Endothelial cell of umbilical vein (primary cell): Measurements from ENCODE around the gene ENPP3. TPM values are rescaled to one million over a fixed set of nuclear protein-coding genes. Genes with fewer than 3 reads are reported as not detected.

Experiments used
- BruUV-seq: library from RNA; stranded (reverse); fragments of 400-500 nt; replicated peaks from 2 replicates; lab custom pipeline; 2021; lab: Mats Ljungman, UMichigan
- CTCF ChIA-PET: fragments of 300-600, 350-600 bp; sonication (Branson Sonifier 250); formaldehyde crosslinking; loops from one replicate; lab custom pipeline; 2021; ENCODE audit warnings: antibody characterized with exemption, inconsistent platforms; lab: Charles Lee
- POLR2A ChIA-PET: fragments of 300-600, 350-600 bp; sonication (Branson Sonifier 250); formaldehyde crosslinking; loops from one replicate; lab custom pipeline; 2021; ENCODE audit warnings: antibody characterized with exemption, inconsistent platforms; lab: Charles Lee
- DNase-seq: peaks from one replicate; pipeline ENCODE4 v3.0.0-alpha.2; 2011; ENCODE audit warnings: low read depth, low spot score
- FAIRE-seq: peaks from 2 replicates; lab custom pipeline; 2011; peaks lifted over from hg19 to GRCh38; lab: Jason Lieb, UNC
- H2AFZ ChIP-seq: 2 replicates; pipeline ENCODE4 v1.6.0; 2012; ENCODE audit warnings: low read depth, low read length, control low read depth, inconsistent platforms
- H3K27ac ChIP-seq: 2 replicates; pipeline ENCODE4 v1.5.1; 2011; ENCODE audit warnings: low read depth, mild to moderate bottlenecking, control low read depth, low read length, moderate library complexity; ENCODE audit not compliant: insufficient read depth
- H3K27me3 ChIP-seq, 2 experiments: 2 replicates each; pipeline versions ENCODE4 v1.6.0 to v1.6.1; 2011; ENCODE audit warnings: low read length in 2 of 2, mixed read lengths in 1 of 2; ENCODE audit not compliant: control insufficient read depth in 2 of 2, insufficient read depth in 2 of 2
- H3K36me3 ChIP-seq, 2 experiments: 2 replicates in 1 of 2; 3 replicates in 1 of 2; pipeline ENCODE4 v1.5.1; 2011; ENCODE audit warnings: low read length in 2 of 2, mild to moderate bottlenecking in 1 of 2, moderate library complexity in 1 of 2; ENCODE audit not compliant: control insufficient read depth in 2 of 2, insufficient read depth in 2 of 2; ENCODE audit errors: extremely low read depth in 1 of 2
- H3K4me1 ChIP-seq: 3 replicates; pipeline ENCODE4 v1.5.1; 2011; ENCODE audit warnings: mild to moderate bottlenecking, low read length; ENCODE audit not compliant: control insufficient read depth, insufficient read depth; ENCODE audit errors: extremely low read depth
- H3K4me2 ChIP-seq: 2 replicates; pipeline ENCODE4 v1.6.1; 2011; ENCODE audit warnings: low read length, control low read depth, mixed read lengths; ENCODE audit not compliant: insufficient read depth
- H3K4me3 ChIP-seq, 3 experiments: fragments of 200-600 bp in 1 of 3; sonication (generic), shearing (Covaris generic) in 1 of 3; replicated peaks in 1 of 3; 2 replicates each; pipeline ENCODE4 v1.5.1; 2011 to 2016; ENCODE audit warnings: control low read depth in 3 of 3, low read length in 3 of 3, mild to moderate bottlenecking in 2 of 3, inconsistent platforms in 1 of 3, low read depth in 1 of 3, moderate library complexity in 1 of 3; ENCODE audit not compliant: insufficient read depth in 1 of 3
- H3K79me2 ChIP-seq: 2 replicates; pipeline ENCODE4 v1.6.0; 2012; ENCODE audit warnings: low read length, inconsistent platforms; ENCODE audit not compliant: control insufficient read depth, insufficient read depth
- H3K9ac ChIP-seq: replicated peaks from 2 replicates; pipeline ENCODE3; 2011; ENCODE audit warnings: low read length, control low read depth; ENCODE audit not compliant: insufficient read depth; ENCODE audit errors: extremely low read depth
- H3K9me1 ChIP-seq: replicated peaks from 3 replicates; pipeline ENCODE4 v1.6.0; 2011; ENCODE audit warnings: mild to moderate bottlenecking, low read length; ENCODE audit not compliant: control insufficient read depth, insufficient read depth; ENCODE audit errors: extremely low read depth
- H3K9me3 ChIP-seq: replicated peaks from 2 replicates; pipeline ENCODE4 v1.5.1; 2012; ENCODE audit warnings: low read length, inconsistent platforms; ENCODE audit not compliant: control insufficient read depth, insufficient read depth
- H4K20me1 ChIP-seq: replicated peaks from 2 replicates; pipeline ENCODE3; 2011; ENCODE audit warnings: mild to moderate bottlenecking, low read length; ENCODE audit not compliant: control insufficient read depth, insufficient read depth; ENCODE audit errors: extremely low read depth
- EZH2 ChIP-seq: IDR thresholded peaks from 2 replicates; pipeline ENCODE4 v1.6.1; 2012; ENCODE audit warnings: borderline replicate concordance, low read depth, mild to moderate bottlenecking, moderate library complexity, low read length, inconsistent platforms; ENCODE audit not compliant: severe bottlenecking
- FOS ChIP-seq: IDR thresholded peaks from 2 replicates; pipeline ENCODE4 v1.6.1; 2011; ENCODE audit warnings: mild to moderate bottlenecking, low read length, moderate library complexity, borderline replicate concordance; ENCODE audit not compliant: insufficient read depth
- GATA2 ChIP-seq: IDR thresholded peaks from 2 replicates; pipeline ENCODE4 v1.7.0; 2011; ENCODE audit warnings: low read depth, mild to moderate bottlenecking, moderate library complexity, mixed read lengths, low read length; ENCODE audit not compliant: insufficient read length, insufficient read depth
- JUN ChIP-seq: IDR thresholded peaks from 2 replicates; pipeline ENCODE4 v1.6.1; 2011; ENCODE audit warnings: borderline replicate concordance, low read depth; ENCODE audit not compliant: insufficient read length, insufficient read depth
- MYC ChIP-seq: IDR thresholded peaks from one replicate; pipeline ENCODE4 v1.6.1; 2011; ENCODE audit warnings: mild to moderate bottlenecking, low read depth, low read length
- POLR2A ChIP-seq: IDR thresholded peaks from 2 replicates; pipeline ENCODE4 v1.6.1; 2012; ENCODE audit warnings: low read depth, mild to moderate bottlenecking, control low read depth, low read length
- POLR2AphosphoS5 ChIP-seq: IDR thresholded peaks from 2 replicates; pipeline ENCODE4 v1.6.1; 2012; ENCODE audit warnings: low read depth, mild to moderate bottlenecking, control low read depth, low read length, moderate library complexity; ENCODE audit not compliant: insufficient read depth
- dilution Hi-C: fragments of 300-500 bp; cut with MboI; formaldehyde crosslinking; loops from one replicate; pipeline ENCODE4 v1.15.0; 2019; ENCODE audit warnings: low sequenced_read_pairs; ENCODE audit not compliant: extremely low pct_ligation_motif_present
- intact Hi-C: fragments of 100-400 bp; cut with micrococcal nuclease; formaldehyde crosslinking; loops from one replicate; pipeline ENCODE4 v1.10.0; 2022
- polyA plus RNA-seq, 4 experiments: library from polyadenylated mRNA; depleted of rRNA in 3 of 4; stranded (reverse) in 3 of 4; unstranded in 1 of 4; fragments of >200 nt; gene quantifications; 2 replicates each; pipeline versions ENCODE4 v1.2.1 to v1.2.3, GENCODE V29; 2011 to 2012; ENCODE audit warnings: missing spikeins in 1 of 4
- total RNA-seq: library from RNA; stranded (reverse); gene quantifications from 2 replicates; pipeline ENCODE4 v1.2.3, GENCODE V29; 2021
- TF ChIP-seq, protein P1 (sequence below), 2 donors: IDR thresholded peaks; 1 replicate in 1 of 2; 2 replicates in 1 of 2; pipeline ENCODE4 v1.5.1; 2011; ENCODE audit warnings: low read length in 2 of 2, mild to moderate bottlenecking in 2 of 2, moderate library complexity in 2 of 2, control low read depth in 1 of 2, inconsistent platforms in 1 of 2, low read depth in 1 of 2; ENCODE audit not compliant: insufficient read depth in 1 of 2; ENCODE audit errors: extremely low read depth in 1 of 2
- TF ChIP-seq, protein P2 (sequence below): IDR thresholded peaks from 2 replicates; pipeline ENCODE4 v1.6.1; 2011; ENCODE audit not compliant: insufficient read depth, insufficient read length

ENPP3 gene
- total and polyA plus RNA-seq, 2 donors (not counting 3 experiments of a cell fraction or from before 2014, with no cell fraction given) = not detected

DNA sequence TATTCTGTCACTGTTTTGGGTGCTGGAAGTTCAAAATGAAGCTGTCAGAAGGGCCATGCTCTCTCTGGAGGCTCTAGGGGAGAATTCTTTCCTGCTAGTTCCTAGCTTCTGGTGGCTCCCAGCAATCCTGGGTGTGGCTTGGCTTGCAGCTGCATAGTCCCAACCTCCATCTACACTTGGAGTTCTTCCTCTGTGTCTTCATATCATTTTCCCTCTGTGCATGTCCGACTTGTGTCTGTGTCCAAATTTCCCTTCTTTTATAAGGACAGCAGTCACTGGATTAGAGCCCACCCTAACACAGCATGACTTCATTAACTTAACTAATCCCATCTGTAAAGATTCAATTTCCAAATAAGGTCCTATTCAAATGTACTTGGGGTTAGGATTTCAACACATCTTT is 147.5 kb downstream of the ENPP3 start:
- Histone ChIP-seq H3K4me2 (no peak overlapping the region), H3K27ac (no peak overlapping the region), H4K20me1 (no peaks in the 10 kb centered on the region), H3K79me2 (no peaks in the 10 kb centered on the region), H3K4me3 (no peak overlapping the region), H3K9me1 (no peaks in the 10 kb centered on the region), H3K36me3 (no peaks in the 10 kb centered on the region), H3K9ac (no peak overlapping the region), H3K27me3 (peaks cover 3 to 7% of the 10 kb centered on the region in 2 experiments), H2AFZ (no peak overlapping the region), H3K9me3 (no peaks in the 10 kb centered on the region), H3K4me1 (no peaks in the 10 kb centered on the region)
- DNase-seq = no peak
- dilution Hi-C loops (no loop called here), intact Hi-C loops (no loop called here)
- ChIA-PET POLR2A (no interaction called here), CTCF (no interaction called here)
- BruUV-seq = no TSS peak
- TF ChIP-seq, protein P1, sequence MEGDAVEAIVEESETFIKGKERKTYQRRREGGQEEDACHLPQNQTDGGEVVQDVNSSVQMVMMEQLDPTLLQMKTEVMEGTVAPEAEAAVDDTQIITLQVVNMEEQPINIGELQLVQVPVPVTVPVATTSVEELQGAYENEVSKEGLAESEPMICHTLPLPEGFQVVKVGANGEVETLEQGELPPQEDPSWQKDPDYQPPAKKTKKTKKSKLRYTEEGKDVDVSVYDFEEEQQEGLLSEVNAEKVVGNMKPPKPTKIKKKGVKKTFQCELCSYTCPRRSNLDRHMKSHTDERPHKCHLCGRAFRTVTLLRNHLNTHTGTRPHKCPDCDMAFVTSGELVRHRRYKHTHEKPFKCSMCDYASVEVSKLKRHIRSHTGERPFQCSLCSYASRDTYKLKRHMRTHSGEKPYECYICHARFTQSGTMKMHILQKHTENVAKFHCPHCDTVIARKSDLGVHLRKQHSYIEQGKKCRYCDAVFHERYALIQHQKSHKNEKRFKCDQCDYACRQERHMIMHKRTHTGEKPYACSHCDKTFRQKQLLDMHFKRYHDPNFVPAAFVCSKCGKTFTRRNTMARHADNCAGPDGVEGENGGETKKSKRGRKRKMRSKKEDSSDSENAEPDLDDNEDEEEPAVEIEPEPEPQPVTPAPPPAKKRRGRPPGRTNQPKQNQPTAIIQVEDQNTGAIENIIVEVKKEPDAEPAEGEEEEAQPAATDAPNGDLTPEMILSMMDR (IDR thresholded peaks at IDR 0.05; ENCODE audit: extremely low read depth in 1 of 2, insufficient read depth in 1 of 2, low read depth in 1 of 2, low read length in 2 of 2) = no peak
- no peak for TF ChIP-seq EZH2
- TF ChIP-seq GATA2 = no peak
- TF ChIP-seq MYC = no peak
- TF ChIP-seq POLR2A = no peak
- TF ChIP-seq FOS = no peak
- no peak for TF ChIP-seq POLR2AphosphoS5
- no peak for TF ChIP-seq JUN
- TF ChIP-seq, protein P2, sequence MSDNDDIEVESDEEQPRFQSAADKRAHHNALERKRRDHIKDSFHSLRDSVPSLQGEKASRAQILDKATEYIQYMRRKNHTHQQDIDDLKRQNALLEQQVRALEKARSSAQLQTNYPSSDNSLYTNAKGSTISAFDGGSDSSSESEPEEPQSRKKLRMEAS = no peak
- FAIRE-seq = no peak
